ENCODE measurements around the gene RND2. TPM values are rescaled to one million over a fixed set of nuclear protein-coding genes. Genes with fewer than 3 reads are reported as not detected.

The RND2 gene
- total and polyA plus RNA-seq, 9 of the 15 experiments (the other 6 are each of a cell fraction or from before 2014, with no cell fraction given), result 0.15 to 1.9 (median 0.98) TPM

DNA sequence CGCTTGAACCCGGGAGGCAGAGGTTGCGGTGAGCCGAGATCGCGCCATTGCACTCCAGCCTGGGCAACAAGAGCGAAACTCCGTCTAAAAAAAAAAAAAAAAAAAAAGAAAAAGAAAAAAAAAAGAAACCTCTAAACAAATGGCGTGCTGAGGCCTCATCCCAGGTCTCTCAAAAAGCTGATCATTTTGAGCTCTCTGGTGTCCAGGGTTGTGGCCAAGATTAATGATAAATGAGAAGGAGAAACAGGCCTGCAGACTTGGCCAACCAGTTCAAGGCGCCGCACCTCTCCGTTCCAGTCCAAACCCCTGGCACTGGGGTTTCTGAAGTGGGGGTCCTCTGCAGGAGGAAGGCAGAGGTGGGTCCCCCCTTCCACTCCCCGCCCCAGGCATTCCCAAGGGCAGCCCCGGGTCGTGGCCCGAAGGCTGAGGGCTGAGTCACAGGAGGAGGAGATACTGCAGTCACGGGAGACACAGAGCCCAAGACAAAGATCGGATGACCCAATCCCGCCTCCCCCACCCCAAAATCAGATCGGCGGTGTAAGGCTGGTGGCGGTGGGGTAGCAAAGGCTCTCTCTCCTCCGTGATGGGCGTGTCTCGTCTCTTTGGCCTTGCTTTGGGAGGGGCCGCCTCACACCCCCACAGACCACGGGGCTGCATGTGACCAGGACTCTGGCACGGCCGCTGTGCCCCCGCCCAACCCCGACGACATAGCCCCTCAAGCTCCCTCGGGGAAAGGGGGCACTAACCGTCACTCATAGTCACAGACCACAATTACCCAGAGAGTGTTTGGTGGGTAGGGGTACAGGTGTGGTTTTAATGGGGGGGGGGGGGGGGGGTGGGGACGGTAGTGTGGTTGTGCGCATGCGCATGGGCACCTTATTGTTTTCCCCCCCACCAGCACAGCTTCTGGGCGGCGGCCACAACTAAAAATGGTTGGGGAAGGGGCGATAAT lies 4.0 kb upstream of the RND2 start (continued):
- TF ChIP-seq, protein P1, sequence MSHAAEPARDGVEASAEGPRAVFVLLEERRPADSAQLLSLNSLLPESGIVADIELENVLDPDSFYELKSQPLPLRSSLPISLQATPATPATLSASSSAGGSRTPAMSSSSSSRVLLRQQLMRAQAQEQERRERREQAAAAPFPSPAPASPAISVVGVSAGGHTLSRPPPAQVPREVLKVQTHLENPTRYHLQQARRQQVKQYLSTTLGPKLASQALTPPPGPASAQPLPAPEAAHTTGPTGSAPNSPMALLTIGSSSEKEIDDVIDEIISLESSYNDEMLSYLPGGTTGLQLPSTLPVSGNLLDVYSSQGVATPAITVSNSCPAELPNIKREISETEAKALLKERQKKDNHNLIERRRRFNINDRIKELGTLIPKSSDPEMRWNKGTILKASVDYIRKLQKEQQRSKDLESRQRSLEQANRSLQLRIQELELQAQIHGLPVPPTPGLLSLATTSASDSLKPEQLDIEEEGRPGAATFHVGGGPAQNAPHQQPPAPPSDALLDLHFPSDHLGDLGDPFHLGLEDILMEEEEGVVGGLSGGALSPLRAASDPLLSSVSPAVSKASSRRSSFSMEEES (CRISPR knock-in tag; IDR thresholded peaks at IDR 0.05), result 0 out of 2 replicates have a peak, but pooled peaks have one; percentile 24
- TF ChIP-seq EWSR1 (IDR thresholded peaks at IDR 0.05; ENCODE audit: borderline replicate concordance, low read depth, partially characterized antibody) (no peak), RBM39 (optimal IDR thresholded peaks at IDR 0.05; ENCODE audit: low read depth, low read length) (no peak), ZNF77 (CRISPR knock-in tag; IDR thresholded peaks at IDR 0.05) (no peak), SOX6 (IDR thresholded peaks at IDR 0.05) (peak; percentile 98), PHTF2 (CRISPR knock-in tag; IDR thresholded peaks at IDR 0.05) (no peak), ILK (tag; IDR thresholded peaks at IDR 0.05; ENCODE audit: borderline replicate concordance, low read depth) (no peak), TGIF2 (CRISPR knock-in tag; IDR thresholded peaks at IDR 0.05) (no peak), TOE1 (IDR thresholded peaks at IDR 0.05; ENCODE audit: borderline replicate concordance) (peak; percentile 93; the same call in 1 of the 2 replicates), TOE1 (CRISPR knock-in tag; IDR thresholded peaks at IDR 0.05; ENCODE audit: borderline replicate concordance, low read depth) (no peak), XRCC5 (IDR thresholded peaks at IDR 0.05; ENCODE audit: low read depth, low read length) (no peak), SAFB (IDR thresholded peaks at IDR 0.05; ENCODE audit: borderline replicate concordance, low read depth, low read length) (no peak), ZNF24 (IDR thresholded peaks at IDR 0.05) (0 out of 2 replicates have a peak, but pooled peaks have one; percentile 47), RFX5 (IDR thresholded peaks at IDR 0.05; ENCODE audit: low read depth, low read length) (no peak), GTF2F1 (IDR thresholded peaks at IDR 0.05; ENCODE audit: low read depth, low read length) (no peak), PHF8 (IDR thresholded peaks at IDR 0.05; ENCODE audit: borderline replicate concordance, low read length) (0 out of 2 replicates have a peak, but pooled peaks have one; percentile 17), EZH2 (IDR thresholded peaks at IDR 0.05; ENCODE audit: borderline replicate concordance, low read depth, low read length) (no peak), NELFE (IDR thresholded peaks at IDR 0.05; ENCODE audit: insufficient read depth, insufficient read length) (no peak)
- TF ChIP-seq, protein P2, sequence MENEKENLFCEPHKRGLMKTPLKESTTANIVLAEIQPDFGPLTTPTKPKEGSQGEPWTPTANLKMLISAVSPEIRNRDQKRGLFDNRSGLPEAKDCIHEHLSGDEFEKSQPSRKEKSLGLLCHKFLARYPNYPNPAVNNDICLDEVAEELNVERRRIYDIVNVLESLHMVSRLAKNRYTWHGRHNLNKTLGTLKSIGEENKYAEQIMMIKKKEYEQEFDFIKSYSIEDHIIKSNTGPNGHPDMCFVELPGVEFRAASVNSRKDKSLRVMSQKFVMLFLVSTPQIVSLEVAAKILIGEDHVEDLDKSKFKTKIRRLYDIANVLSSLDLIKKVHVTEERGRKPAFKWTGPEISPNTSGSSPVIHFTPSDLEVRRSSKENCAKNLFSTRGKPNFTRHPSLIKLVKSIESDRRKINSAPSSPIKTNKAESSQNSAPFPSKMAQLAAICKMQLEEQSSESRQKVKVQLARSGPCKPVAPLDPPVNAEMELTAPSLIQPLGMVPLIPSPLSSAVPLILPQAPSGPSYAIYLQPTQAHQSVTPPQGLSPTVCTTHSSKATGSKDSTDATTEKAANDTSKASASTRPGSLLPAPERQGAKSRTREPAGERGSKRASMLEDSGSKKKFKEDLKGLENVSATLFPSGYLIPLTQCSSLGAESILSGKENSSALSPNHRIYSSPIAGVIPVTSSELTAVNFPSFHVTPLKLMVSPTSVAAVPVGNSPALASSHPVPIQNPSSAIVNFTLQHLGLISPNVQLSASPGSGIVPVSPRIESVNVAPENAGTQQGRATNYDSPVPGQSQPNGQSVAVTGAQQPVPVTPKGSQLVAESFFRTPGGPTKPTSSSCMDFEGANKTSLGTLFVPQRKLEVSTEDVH (IDR thresholded peaks at IDR 0.05; ENCODE audit: low read depth, partially characterized antibody), result no peak
- TF ChIP-seq, protein P3, sequence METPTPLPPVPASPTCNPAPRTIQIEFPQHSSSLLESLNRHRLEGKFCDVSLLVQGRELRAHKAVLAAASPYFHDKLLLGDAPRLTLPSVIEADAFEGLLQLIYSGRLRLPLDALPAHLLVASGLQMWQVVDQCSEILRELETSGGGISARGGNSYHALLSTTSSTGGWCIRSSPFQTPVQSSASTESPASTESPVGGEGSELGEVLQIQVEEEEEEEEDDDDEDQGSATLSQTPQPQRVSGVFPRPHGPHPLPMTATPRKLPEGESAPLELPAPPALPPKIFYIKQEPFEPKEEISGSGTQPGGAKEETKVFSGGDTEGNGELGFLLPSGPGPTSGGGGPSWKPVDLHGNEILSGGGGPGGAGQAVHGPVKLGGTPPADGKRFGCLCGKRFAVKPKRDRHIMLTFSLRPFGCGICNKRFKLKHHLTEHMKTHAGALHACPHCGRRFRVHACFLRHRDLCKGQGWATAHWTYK (CRISPR knock-in tag; IDR thresholded peaks at IDR 0.05), result peak; percentile 75; the same call in 1 of the 2 replicates
- TF ChIP-seq, protein P4, sequence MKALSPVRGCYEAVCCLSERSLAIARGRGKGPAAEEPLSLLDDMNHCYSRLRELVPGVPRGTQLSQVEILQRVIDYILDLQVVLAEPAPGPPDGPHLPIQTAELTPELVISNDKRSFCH (CRISPR knock-in tag; IDR thresholded peaks at IDR 0.05), result no peak
- TF ChIP-seq, protein P4 (tag; IDR thresholded peaks at IDR 0.05), result 0 out of 2 replicates have a peak, but pooled peaks have one; percentile 28

Measured in K562 (cell line).